Parathyroid adenoma (tissue), 2 donors: ENCODE results near the gene METTL26.

ENCODE experiments used
- H2AFZ ChIP-seq: fragments of 300-600 bp; sonication (generic); one replicate; pipeline ENCODE4 v1.7.0; 2017; ENCODE audit warnings: antibody characterized with exemption, mild to moderate bottlenecking
- H3K27ac ChIP-seq: fragments of 300-600 bp; sonication (generic); one replicate; pipeline ENCODE4 v1.7.0; 2017
- H3K27me3 ChIP-seq: fragments of 300-600 bp; sonication (generic); one replicate; pipeline ENCODE4 v1.7.0; 2017; ENCODE audit warnings: low read length; ENCODE audit not compliant: control insufficient read depth, insufficient read depth
- H3K36me3 ChIP-seq: fragments of 300-600 bp; sonication (generic); one replicate; pipeline ENCODE4 v1.7.0; 2017; ENCODE audit warnings: low read length; ENCODE audit not compliant: control insufficient read depth, insufficient read depth
- H3K4me1 ChIP-seq: fragments of 300-600 bp; sonication (generic); one replicate; pipeline ENCODE4 v1.7.0; 2017; ENCODE audit warnings: control low read depth
- H3K4me2 ChIP-seq: fragments of 300-600 bp; sonication (generic); one replicate; pipeline ENCODE4 v1.7.0; 2017; ENCODE audit warnings: low read length
- H3K4me3 ChIP-seq: fragments of 300-600 bp; sonication (generic); one replicate; pipeline ENCODE4 v1.7.0; 2017; ENCODE audit warnings: low read depth, low read length
- H3K79me2 ChIP-seq: fragments of 300-600 bp; sonication (generic); one replicate; pipeline ENCODE4 v1.7.0; 2017; ENCODE audit warnings: control low read depth
- H3K9ac ChIP-seq: fragments of 300-600 bp; sonication (generic); one replicate; pipeline ENCODE4 v1.7.0; 2017; ENCODE audit warnings: mild to moderate bottlenecking
- H3K9me3 ChIP-seq: fragments of 300-600 bp; sonication (generic); one replicate; pipeline ENCODE4 v1.7.0; 2017; ENCODE audit warnings: low read length; ENCODE audit not compliant: control insufficient read depth
- CTCF ChIP-seq: fragments of 300-600 bp; sonication (generic); IDR thresholded peaks from one replicate; pipeline ENCODE4 v1.7.0; 2017; ENCODE audit warnings: antibody characterized with exemption, mild to moderate bottlenecking
- donor health status: primary hyperparathyroidism.

The METTL26 gene

GRCh38 chr16:679814-680624 lies 43.9 kb upstream of the METTL26 start, which contains the start of gene STUB1:
Gene STUB1 (plus strand): TSS chr16:680410. CDS start chr16:680526, 116 bp downstream.
- peak within 1 kb of the TSS; percentile 73 for H3K9ac ChIP-seq
- peak within 1 kb of the TSS; percentile 99 for H3K4me2 ChIP-seq
- H3K4me1 ChIP-seq, result peaks cover 9% of the 10 kb centered on the region
- H3K9me3 ChIP-seq, result no peaks in the 10 kb centered on the region
- peak within 1 kb of the TSS; percentile 72 for H2AFZ ChIP-seq
- H3K27ac ChIP-seq, result peak within 1 kb of the TSS; percentile 79
- TF ChIP-seq CTCF, result no peak
- H3K79me2 ChIP-seq, result peaks cover 8% of the 10 kb centered on the region
- peak within 1 kb of the TSS; percentile 77 for H3K4me3 ChIP-seq
- H3K27me3 ChIP-seq, result no peaks in the 10 kb centered on the region
- H3K36me3 ChIP-seq, result no peaks in the 10 kb centered on the region

- peak overlapping the region; percentile 63 for H3K4me3 ChIP-seq
- peak overlapping the region; percentile 72 for H2AFZ ChIP-seq
- no peaks in the 10 kb centered on the region for H3K27me3 ChIP-seq
- no peaks in the 10 kb centered on the region for H3K9me3 ChIP-seq
- H3K4me2 ChIP-seq, result peak overlapping the region; percentile 84
- H3K9ac ChIP-seq, result no peak overlapping the region
- peaks cover 6% of the 10 kb centered on the region for H3K4me1 ChIP-seq
- peak overlapping the region; percentile 79 for H3K27ac ChIP-seq
- H3K79me2 ChIP-seq, result peaks cover 6% of the 10 kb centered on the region
- no peak for TF ChIP-seq CTCF
- H3K36me3 ChIP-seq, result no peaks in the 10 kb centered on the region
These were observed 43.0 kb upstream of the METTL26 start for GRCh38 chr16:678858-679813.

- no peaks in the 10 kb centered on the region for H3K36me3 ChIP-seq
- H3K27me3 ChIP-seq, result no peaks in the 10 kb centered on the region
- H3K4me3 ChIP-seq, result no peak overlapping the region
- H3K4me1 ChIP-seq, result peaks cover 6% of the 10 kb centered on the region
- H2AFZ ChIP-seq, result no peak overlapping the region
- no peak for TF ChIP-seq CTCF
- H3K9me3 ChIP-seq, result no peaks in the 10 kb centered on the region
- H3K79me2 ChIP-seq, result peaks cover 4% of the 10 kb centered on the region
- H3K9ac ChIP-seq, result no peak overlapping the region
- no peak overlapping the region for H3K4me2 ChIP-seq
- no peak overlapping the region for H3K27ac ChIP-seq
These were observed 42.2 kb upstream of the METTL26 start for GRCh38 chr16:678209-678857.

GRCh38 chr16:677316-678190 lies 41.4 kb upstream of the METTL26 start:
- Histone ChIP-seq H3K4me1 (peaks cover 6% of the 10 kb centered on the region), H3K27ac (no peak overlapping the region), H3K4me3 (no peak overlapping the region), H3K9me3 (no peaks in the 10 kb centered on the region), H3K79me2 (peaks cover 4% of the 10 kb centered on the region), H3K4me2 (no peak overlapping the region), H2AFZ (no peak overlapping the region), H3K9ac (no peak overlapping the region), H3K27me3 (no peaks in the 10 kb centered on the region), H3K36me3 (no peaks in the 10 kb centered on the region)
- TF ChIP-seq CTCF, result no peak
